Fibroblast of lung (primary cell): ENCODE measurements around the gene C18orf63. TPM values are rescaled to one million over a fixed set of nuclear protein-coding genes. Genes with fewer than 3 reads are reported as not detected.

Experiments used
- DNase-seq, 2 donors: peaks; one replicate each; pipeline versions ENCODE4 v3.0.0 to v3.0.0-alpha.2; 2010; ENCODE audit warnings: low read depth in 2 of 2
- H2AFZ ChIP-seq: 2 replicates; pipeline ENCODE4 v1.5.1; 2012; ENCODE audit warnings: low read length, control low read depth, inconsistent platforms
- H3K27ac ChIP-seq: 2 replicates; pipeline ENCODE4 v1.5.1; 2011; ENCODE audit warnings: low read length, control low read depth; ENCODE audit not compliant: insufficient read depth
- H3K27me3 ChIP-seq: 2 replicates; pipeline ENCODE4 v1.5.1; 2011; ENCODE audit warnings: mild to moderate bottlenecking, low read length; ENCODE audit not compliant: control insufficient read depth, insufficient read depth
- H3K36me3 ChIP-seq: 2 replicates; pipeline ENCODE4 v1.5.1; 2011; ENCODE audit warnings: low read length; ENCODE audit not compliant: control insufficient read depth, insufficient read depth
- H3K4me1 ChIP-seq: 2 replicates; pipeline ENCODE4 v1.5.1; 2011; ENCODE audit warnings: low read length; ENCODE audit not compliant: control insufficient read depth, insufficient read depth; ENCODE audit errors: extremely low read depth
- H3K4me2 ChIP-seq: 2 replicates; pipeline ENCODE4 v1.5.1; 2011; ENCODE audit warnings: low read length, control low read depth; ENCODE audit not compliant: insufficient read depth; ENCODE audit errors: extremely low read depth
- H3K4me3 ChIP-seq, 4 experiments: fragments of 200-600 bp in 1 of 4; sonication (generic) in 1 of 4; replicated peaks in 1 of 4; 2 replicates each; pipeline ENCODE4 v1.5.1; 2011 to 2016; ENCODE audit warnings: low read length in 4 of 4, low read depth in 3 of 4, mild to moderate bottlenecking in 3 of 4, control low read depth in 2 of 4, inconsistent platforms in 1 of 4, mixed read lengths in 1 of 4; ENCODE audit not compliant: insufficient read depth in 1 of 4; ENCODE audit errors: control extremely low read depth in 1 of 4
- H3K79me2 ChIP-seq: 2 replicates; pipeline ENCODE4 v1.5.1; 2012; ENCODE audit warnings: mild to moderate bottlenecking, low read length, inconsistent platforms; ENCODE audit not compliant: control insufficient read depth, insufficient read depth
- H3K9ac ChIP-seq: 2 replicates; pipeline ENCODE4 v1.5.1; 2011; ENCODE audit warnings: mild to moderate bottlenecking, low read length, control low read depth; ENCODE audit not compliant: insufficient read depth
- H3K9me3 ChIP-seq: 2 replicates; pipeline ENCODE4 v1.5.1; 2012; ENCODE audit warnings: low read depth, low read length; ENCODE audit not compliant: control insufficient read depth, insufficient read depth
- H4K20me1 ChIP-seq: 2 replicates; pipeline ENCODE4 v1.5.1; 2011; ENCODE audit warnings: low read length; ENCODE audit not compliant: control insufficient read depth, insufficient read depth; ENCODE audit errors: extremely low read depth
- EZH2 ChIP-seq: IDR thresholded peaks from 2 replicates; pipeline ENCODE4 v1.5.1; 2012; ENCODE audit warnings: low read length, control low read depth, mild to moderate bottlenecking; ENCODE audit errors: missing control alignments
- polyA plus RNA-seq, 2 donors: library from polyadenylated mRNA; depleted of rRNA in 1 of 2; stranded (reverse) in 1 of 2; unstranded in 1 of 2; fragments of >200 nt; gene quantifications; 2 replicates each; pipeline ENCODE4 v1.2.1, GENCODE V29; 2011 to 2012; ENCODE audit warnings: missing spikeins in 1 of 2
- total RNA-seq: library from RNA; depleted of rRNA; stranded (reverse); fragments of >200 nt; gene quantifications from 2 replicates; pipeline ENCODE4 v1.2.1, GENCODE V29; 2014
- TF ChIP-seq, protein P1 (sequence below), 2 donors: IDR thresholded peaks in 1 of 2; conservative IDR thresholded peaks in 1 of 2; 1 replicate in 1 of 2; 2 replicates in 1 of 2; pipeline ENCODE4 v1.5.1; 2011 to 2012; ENCODE audit warnings: low read length in 2 of 2, control low read depth in 1 of 2, inconsistent platforms in 1 of 2, low read depth in 1 of 2, mild to moderate bottlenecking in 1 of 2

The C18orf63 gene
- total and polyA plus RNA-seq, 2 donors (not counting 1 experiment from before 2014, with no cell fraction given), result not detected

DNA sequence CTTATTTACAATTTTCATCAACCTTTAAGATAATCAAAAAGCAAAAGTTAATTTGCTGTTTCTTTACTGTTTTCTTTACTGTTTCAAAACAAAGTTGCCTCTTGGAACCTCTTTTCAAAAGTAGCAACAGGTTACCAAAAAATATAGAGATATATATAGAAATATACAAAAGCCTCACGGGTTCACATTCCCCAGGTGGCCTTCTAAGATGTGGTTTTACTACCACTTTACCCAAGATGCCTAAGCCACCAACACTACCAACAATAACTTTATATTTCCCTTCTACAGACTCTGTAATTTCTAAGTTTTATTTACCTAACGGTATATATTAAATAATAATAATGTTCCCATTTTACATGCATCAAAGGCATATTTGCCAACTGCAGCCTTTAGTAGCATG is 28.8 kb upstream of the C18orf63 start:
- no peaks in the 10 kb centered on the region for H3K36me3 ChIP-seq

DNA sequence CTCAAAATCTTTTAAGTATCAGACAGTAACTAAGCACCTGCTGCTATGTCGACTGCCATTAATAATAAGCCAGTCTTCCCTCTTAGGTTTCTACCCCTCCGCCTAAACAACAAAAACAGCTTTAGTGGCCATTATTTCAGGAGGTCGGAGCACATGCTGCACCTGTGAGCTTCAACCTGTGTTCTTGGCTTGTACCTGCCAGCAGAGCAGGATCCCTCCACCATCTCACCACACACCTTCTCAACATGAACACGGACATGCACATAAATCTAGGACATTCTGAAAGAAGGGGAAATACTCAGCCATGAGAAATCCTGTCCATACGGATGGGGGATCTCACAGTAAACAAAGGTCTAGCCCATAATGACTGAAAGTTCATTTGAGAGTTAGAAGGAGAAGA is 27.6 kb upstream of the C18orf63 start:
- no peak for TF ChIP-seq EZH2
- TF ChIP-seq, protein P1, sequence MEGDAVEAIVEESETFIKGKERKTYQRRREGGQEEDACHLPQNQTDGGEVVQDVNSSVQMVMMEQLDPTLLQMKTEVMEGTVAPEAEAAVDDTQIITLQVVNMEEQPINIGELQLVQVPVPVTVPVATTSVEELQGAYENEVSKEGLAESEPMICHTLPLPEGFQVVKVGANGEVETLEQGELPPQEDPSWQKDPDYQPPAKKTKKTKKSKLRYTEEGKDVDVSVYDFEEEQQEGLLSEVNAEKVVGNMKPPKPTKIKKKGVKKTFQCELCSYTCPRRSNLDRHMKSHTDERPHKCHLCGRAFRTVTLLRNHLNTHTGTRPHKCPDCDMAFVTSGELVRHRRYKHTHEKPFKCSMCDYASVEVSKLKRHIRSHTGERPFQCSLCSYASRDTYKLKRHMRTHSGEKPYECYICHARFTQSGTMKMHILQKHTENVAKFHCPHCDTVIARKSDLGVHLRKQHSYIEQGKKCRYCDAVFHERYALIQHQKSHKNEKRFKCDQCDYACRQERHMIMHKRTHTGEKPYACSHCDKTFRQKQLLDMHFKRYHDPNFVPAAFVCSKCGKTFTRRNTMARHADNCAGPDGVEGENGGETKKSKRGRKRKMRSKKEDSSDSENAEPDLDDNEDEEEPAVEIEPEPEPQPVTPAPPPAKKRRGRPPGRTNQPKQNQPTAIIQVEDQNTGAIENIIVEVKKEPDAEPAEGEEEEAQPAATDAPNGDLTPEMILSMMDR (conservative IDR thresholded peaks at IDR 0.05 in 1 of 2, IDR thresholded peaks at IDR 0.05 in 1 of 2; ENCODE audit: low read depth in 1 of 2, low read length in 2 of 2), result no peak
- Histone ChIP-seq H3K4me3 (no peak overlapping the region), H4K20me1 (no peaks in the 10 kb centered on the region), H3K27me3 (no peaks in the 10 kb centered on the region), H3K79me2 (no peaks in the 10 kb centered on the region), H3K4me1 (peaks cover 7% of the 10 kb centered on the region), H3K9me3 (no peaks in the 10 kb centered on the region), H3K27ac (no peak overlapping the region), H2AFZ (no peak overlapping the region), H3K36me3 (no peaks in the 10 kb centered on the region), H3K4me2 (no peak overlapping the region), H3K9ac (no peak overlapping the region)
- no peak for DNase-seq

More for the DNA sequence above, 28.8 kb upstream of the C18orf63 start:
- no peak for DNase-seq
- Histone ChIP-seq H3K4me3 (no peak overlapping the region), H3K79me2 (no peaks in the 10 kb centered on the region), H3K27ac (no peak overlapping the region), H2AFZ (no peak overlapping the region), H3K9ac (no peak overlapping the region), H3K27me3 (no peaks in the 10 kb centered on the region), H4K20me1 (no peaks in the 10 kb centered on the region), H3K4me1 (peaks cover 4% of the 10 kb centered on the region), H3K9me3 (no peaks in the 10 kb centered on the region), H3K4me2 (no peak overlapping the region)
- TF ChIP-seq EZH2, result no peak

DNA sequence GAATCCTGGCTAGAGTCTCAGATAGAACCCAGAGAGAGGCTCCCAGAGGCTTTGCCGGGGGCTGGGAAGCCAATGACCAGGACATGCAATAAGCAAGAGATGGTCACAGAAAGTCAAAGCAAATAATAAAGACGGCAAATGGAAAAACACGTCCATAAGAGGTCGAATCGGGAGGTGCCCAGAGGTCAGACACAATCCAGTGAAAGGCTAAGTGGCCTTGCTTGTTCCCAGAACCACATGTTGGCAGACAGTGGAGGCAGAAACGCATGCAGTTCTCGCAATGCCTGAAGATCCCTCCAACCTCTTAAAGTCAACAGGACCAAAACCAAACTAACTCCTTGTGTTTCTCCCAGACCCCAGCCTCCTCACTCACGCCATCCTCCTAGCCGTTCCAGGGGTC is 26.9 kb upstream of the C18orf63 start:
- Histone ChIP-seq H2AFZ (no peak overlapping the region), H3K27me3 (no peaks in the 10 kb centered on the region), H3K4me2 (no peak overlapping the region), H3K79me2 (no peaks in the 10 kb centered on the region), H3K27ac (no peak overlapping the region), H4K20me1 (no peaks in the 10 kb centered on the region), H3K9ac (no peak overlapping the region), H3K4me1 (peaks cover 7% of the 10 kb centered on the region), H3K4me3 (no peak overlapping the region), H3K36me3 (no peaks in the 10 kb centered on the region), H3K9me3 (no peaks in the 10 kb centered on the region)
- DNase-seq, result no peak
- TF ChIP-seq, protein P1 (conservative IDR thresholded peaks at IDR 0.05 in 1 of 2, IDR thresholded peaks at IDR 0.05 in 1 of 2; ENCODE audit: low read depth in 1 of 2, low read length in 2 of 2), result no peak
- no peak for TF ChIP-seq EZH2
